ENCODE measurements around the gene HSPA4.

- TF ChIP-seq CTCF (IDR thresholded peaks at IDR 0.05; ENCODE audit: low read depth, low read length) = no peak
- TF ChIP-seq EZH2phosphoT487 (IDR thresholded peaks at IDR 0.05; ENCODE audit: low read depth) = no peak
These were observed 16.6 kb upstream of the HSPA4 start for GRCh38 chr5:133035224-133035623.
